NCI-H2196 (cell line): Measurements from ENCODE around the gene TMEM270.

Experiments
- DNase-seq: peaks from one replicate; lab custom pipeline; 2025; ENCODE audit not compliant: unreplicated experiment; lab: John Stamatoyannopoulos, UW

The TMEM270 gene

GRCh38 chr7:73885433-73885974 lies 24.5 kb downstream of the TMEM270 start:
- no peak for DNase-seq

- no peak for DNase-seq
These were observed 25.2 kb downstream of the TMEM270 start for GRCh38 chr7:73885975-73886798.

GRCh38 chr7:73887762-73888161 lies 26.8 kb downstream of the TMEM270 start:
- no peak for DNase-seq

GRCh38 chr7:73888959-73889358 lies 28.0 kb downstream of the TMEM270 start:
- no peak for DNase-seq

GRCh38 chr7:73890555-73891147 lies 29.7 kb downstream of the TMEM270 start:
- no peak for DNase-seq

GRCh38 chr7:73891178-73891885 lies 30.4 kb downstream of the TMEM270 start:
- no peak for DNase-seq

- peak; percentile 59 for DNase-seq
These were observed 31.3 kb downstream of the TMEM270 start for GRCh38 chr7:73892003-73892999.

- no peak for DNase-seq
These were observed 32.6 kb downstream of the TMEM270 start for GRCh38 chr7:73893342-73894101.

- no peak for DNase-seq
These were observed 33.2 kb downstream of the TMEM270 start for GRCh38 chr7:73894166-73894565.

- DNase-seq = no peak
These were observed 34.0 kb downstream of the TMEM270 start for GRCh38 chr7:73894733-73895551.

- no peak for DNase-seq
These were observed 34.7 kb downstream of the TMEM270 start for GRCh38 chr7:73895626-73896025.

GRCh38 chr7:73896454-73896853 lies 35.5 kb downstream of the TMEM270 start:
- no peak for DNase-seq

- DNase-seq = no peak
These were observed 38.8 kb downstream of the TMEM270 start for GRCh38 chr7:73899731-73900142.

GRCh38 chr7:73900286-73900685 lies 39.3 kb downstream of the TMEM270 start:
- no peak for DNase-seq

GRCh38 chr7:73901231-73901822 lies 40.4 kb downstream of the TMEM270 start:
- DNase-seq = no peak

- no peak for DNase-seq
These were observed 41.1 kb downstream of the TMEM270 start for GRCh38 chr7:73901823-73902597.

GRCh38 chr7:73903321-73904218 lies 42.6 kb downstream of the TMEM270 start:
- no peak for DNase-seq
